Endothelial cell of umbilical vein (primary cell): ENCODE measurements around the gene SSNA1. TPM values are rescaled to one million over a fixed set of nuclear protein-coding genes. Genes with fewer than 3 reads are reported as not detected.

Experiments
- BruUV-seq: library from RNA; stranded (reverse); fragments of 400-500 nt; replicated peaks from 2 replicates; lab custom pipeline; 2021; lab: Mats Ljungman, UMichigan
- CTCF ChIA-PET: fragments of 300-600, 350-600 bp; sonication (Branson Sonifier 250); formaldehyde crosslinking; loops from one replicate; lab custom pipeline; 2021; ENCODE audit warnings: antibody characterized with exemption, inconsistent platforms; lab: Charles Lee
- POLR2A ChIA-PET: fragments of 300-600, 350-600 bp; sonication (Branson Sonifier 250); formaldehyde crosslinking; loops from one replicate; lab custom pipeline; 2021; ENCODE audit warnings: antibody characterized with exemption, inconsistent platforms; lab: Charles Lee
- DNase-seq: peaks from one replicate; pipeline ENCODE4 v3.0.0-alpha.2; 2011; ENCODE audit warnings: low read depth, low spot score
- FAIRE-seq: peaks from 2 replicates; lab custom pipeline; 2011; peaks lifted over from hg19 to GRCh38; lab: Jason Lieb, UNC
- H2AFZ ChIP-seq: 2 replicates; pipeline ENCODE4 v1.6.0; 2012; ENCODE audit warnings: low read depth, low read length, control low read depth, inconsistent platforms
- H3K27ac ChIP-seq: 2 replicates; pipeline ENCODE4 v1.5.1; 2011; ENCODE audit warnings: low read depth, mild to moderate bottlenecking, control low read depth, low read length, moderate library complexity; ENCODE audit not compliant: insufficient read depth
- H3K27me3 ChIP-seq, 2 experiments: 2 replicates each; pipeline versions ENCODE4 v1.6.0 to v1.6.1; 2011; ENCODE audit warnings: low read length in 2 of 2, mixed read lengths in 1 of 2; ENCODE audit not compliant: control insufficient read depth in 2 of 2, insufficient read depth in 2 of 2
- H3K36me3 ChIP-seq, 2 experiments: 2 replicates in 1 of 2; 3 replicates in 1 of 2; pipeline ENCODE4 v1.5.1; 2011; ENCODE audit warnings: low read length in 2 of 2, mild to moderate bottlenecking in 1 of 2, moderate library complexity in 1 of 2; ENCODE audit not compliant: control insufficient read depth in 2 of 2, insufficient read depth in 2 of 2; ENCODE audit errors: extremely low read depth in 1 of 2
- H3K4me1 ChIP-seq: 3 replicates; pipeline ENCODE4 v1.5.1; 2011; ENCODE audit warnings: mild to moderate bottlenecking, low read length; ENCODE audit not compliant: control insufficient read depth, insufficient read depth; ENCODE audit errors: extremely low read depth
- H3K4me2 ChIP-seq: 2 replicates; pipeline ENCODE4 v1.6.1; 2011; ENCODE audit warnings: low read length, control low read depth, mixed read lengths; ENCODE audit not compliant: insufficient read depth
- H3K4me3 ChIP-seq, 3 experiments: fragments of 200-600 bp in 1 of 3; sonication (generic), shearing (Covaris generic) in 1 of 3; replicated peaks in 1 of 3; 2 replicates each; pipeline ENCODE4 v1.5.1; 2011 to 2016; ENCODE audit warnings: control low read depth in 3 of 3, low read length in 3 of 3, mild to moderate bottlenecking in 2 of 3, inconsistent platforms in 1 of 3, low read depth in 1 of 3, moderate library complexity in 1 of 3; ENCODE audit not compliant: insufficient read depth in 1 of 3
- H3K79me2 ChIP-seq: 2 replicates; pipeline ENCODE4 v1.6.0; 2012; ENCODE audit warnings: low read length, inconsistent platforms; ENCODE audit not compliant: control insufficient read depth, insufficient read depth
- H3K9ac ChIP-seq: replicated peaks from 2 replicates; pipeline ENCODE3; 2011; ENCODE audit warnings: low read length, control low read depth; ENCODE audit not compliant: insufficient read depth; ENCODE audit errors: extremely low read depth
- H3K9me1 ChIP-seq: replicated peaks from 3 replicates; pipeline ENCODE4 v1.6.0; 2011; ENCODE audit warnings: mild to moderate bottlenecking, low read length; ENCODE audit not compliant: control insufficient read depth, insufficient read depth; ENCODE audit errors: extremely low read depth
- H3K9me3 ChIP-seq: replicated peaks from 2 replicates; pipeline ENCODE4 v1.5.1; 2012; ENCODE audit warnings: low read length, inconsistent platforms; ENCODE audit not compliant: control insufficient read depth, insufficient read depth
- H4K20me1 ChIP-seq: replicated peaks from 2 replicates; pipeline ENCODE3; 2011; ENCODE audit warnings: mild to moderate bottlenecking, low read length; ENCODE audit not compliant: control insufficient read depth, insufficient read depth; ENCODE audit errors: extremely low read depth
- CTCF ChIP-seq, 2 donors: IDR thresholded peaks; 1 replicate in 1 of 2; 2 replicates in 1 of 2; pipeline ENCODE4 v1.5.1; 2011; ENCODE audit warnings: low read length in 2 of 2, mild to moderate bottlenecking in 2 of 2, moderate library complexity in 2 of 2, control low read depth in 1 of 2, inconsistent platforms in 1 of 2, low read depth in 1 of 2; ENCODE audit not compliant: insufficient read depth in 1 of 2; ENCODE audit errors: extremely low read depth in 1 of 2
- EZH2 ChIP-seq: IDR thresholded peaks from 2 replicates; pipeline ENCODE4 v1.6.1; 2012; ENCODE audit warnings: borderline replicate concordance, low read depth, mild to moderate bottlenecking, moderate library complexity, low read length, inconsistent platforms; ENCODE audit not compliant: severe bottlenecking
- FOS ChIP-seq: IDR thresholded peaks from 2 replicates; pipeline ENCODE4 v1.6.1; 2011; ENCODE audit warnings: mild to moderate bottlenecking, low read length, moderate library complexity, borderline replicate concordance; ENCODE audit not compliant: insufficient read depth
- GATA2 ChIP-seq: IDR thresholded peaks from 2 replicates; pipeline ENCODE4 v1.7.0; 2011; ENCODE audit warnings: low read depth, mild to moderate bottlenecking, moderate library complexity, mixed read lengths, low read length; ENCODE audit not compliant: insufficient read length, insufficient read depth
- JUN ChIP-seq: IDR thresholded peaks from 2 replicates; pipeline ENCODE4 v1.6.1; 2011; ENCODE audit warnings: borderline replicate concordance, low read depth; ENCODE audit not compliant: insufficient read length, insufficient read depth
- MYC ChIP-seq: IDR thresholded peaks from one replicate; pipeline ENCODE4 v1.6.1; 2011; ENCODE audit warnings: mild to moderate bottlenecking, low read depth, low read length
- POLR2A ChIP-seq: IDR thresholded peaks from 2 replicates; pipeline ENCODE4 v1.6.1; 2012; ENCODE audit warnings: low read depth, mild to moderate bottlenecking, control low read depth, low read length
- POLR2AphosphoS5 ChIP-seq: IDR thresholded peaks from 2 replicates; pipeline ENCODE4 v1.6.1; 2012; ENCODE audit warnings: low read depth, mild to moderate bottlenecking, control low read depth, low read length, moderate library complexity; ENCODE audit not compliant: insufficient read depth
- dilution Hi-C: fragments of 300-500 bp; cut with MboI; formaldehyde crosslinking; loops from one replicate; pipeline ENCODE4 v1.15.0; 2019; ENCODE audit warnings: low sequenced_read_pairs; ENCODE audit not compliant: extremely low pct_ligation_motif_present
- intact Hi-C: fragments of 100-400 bp; cut with micrococcal nuclease; formaldehyde crosslinking; loops from one replicate; pipeline ENCODE4 v1.10.0; 2022
- polyA plus RNA-seq, 4 experiments: library from polyadenylated mRNA; depleted of rRNA in 3 of 4; stranded (reverse) in 3 of 4; unstranded in 1 of 4; fragments of >200 nt; gene quantifications; 2 replicates each; pipeline versions ENCODE4 v1.2.1 to v1.2.3, GENCODE V29; 2011 to 2012; ENCODE audit warnings: missing spikeins in 1 of 4
- total RNA-seq: library from RNA; stranded (reverse); gene quantifications from 2 replicates; pipeline ENCODE4 v1.2.3, GENCODE V29; 2021
- TF ChIP-seq, protein P1 (sequence below): IDR thresholded peaks from 2 replicates; pipeline ENCODE4 v1.6.1; 2011; ENCODE audit not compliant: insufficient read depth, insufficient read length

The SSNA1 gene
- total and polyA plus RNA-seq, 2 donors (not counting 3 experiments of a cell fraction or from before 2014, with no cell fraction given): 89.0 to 146 TPM

GRCh38 chr9:137232101-137232500 is 43.6 kb downstream of the SSNA1 start:
- POLR2A ChIA-PET: no interaction called here
- no TSS peak for BruUV-seq

More at GRCh38 chr9:137232101-137232500, 43.6 kb downstream of the SSNA1 start:
- H3K4me1 ChIP-seq: no peaks in the 10 kb centered on the region
- H3K36me3 ChIP-seq: no peaks in the 10 kb centered on the region
- H4K20me1 ChIP-seq: no peaks in the 10 kb centered on the region
- CTCF ChIA-PET: no interaction called here
- no peak overlapping the region for H3K27ac ChIP-seq
- no peaks in the 10 kb centered on the region for H3K27me3 ChIP-seq
- TF ChIP-seq JUN: no peak
- no peak for TF ChIP-seq POLR2A
- TF ChIP-seq EZH2: no peak
- TF ChIP-seq, protein P1, sequence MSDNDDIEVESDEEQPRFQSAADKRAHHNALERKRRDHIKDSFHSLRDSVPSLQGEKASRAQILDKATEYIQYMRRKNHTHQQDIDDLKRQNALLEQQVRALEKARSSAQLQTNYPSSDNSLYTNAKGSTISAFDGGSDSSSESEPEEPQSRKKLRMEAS: no peak
- TF ChIP-seq FOS: no peak
- no peak for TF ChIP-seq CTCF (IDR thresholded peaks at IDR 0.05; ENCODE audit: extremely low read depth in 1 of 2, insufficient read depth in 1 of 2, low read depth in 1 of 2, low read length in 2 of 2)
- TF ChIP-seq GATA2: no peak
- TF ChIP-seq MYC: no peak
- no peak for TF ChIP-seq POLR2AphosphoS5
- FAIRE-seq: no peak
- DNase-seq: no peak
- no peaks in the 10 kb centered on the region for H3K9me1 ChIP-seq
- no peak overlapping the region for H3K9ac ChIP-seq
- no peak overlapping the region for H3K4me2 ChIP-seq
- intact Hi-C loops: no loop called here
- dilution Hi-C loops: no loop called here
- H3K4me3 ChIP-seq: no peak overlapping the region
- H3K79me2 ChIP-seq: no peaks in the 10 kb centered on the region
- no peaks in the 10 kb centered on the region for H3K9me3 ChIP-seq
- H2AFZ ChIP-seq: no peak overlapping the region
